GM19324 (cell line): ENCODE results near the gene ASAH2B.
"Not testable (repeated sequence)": the region's sequence is repeated elsewhere in the genome, so short reads cannot be mapped to it uniquely, and the experiment has no call there.

Experiments used
- ATAC-seq: cut with Tn5 transposase; IDR thresholded peaks from one replicate; pipeline ENCODE4 v1.9.1; 2021; ENCODE audit warnings: mild to moderate bottlenecking, moderate library complexity; ENCODE audit not compliant: unreplicated experiment, low FRiP score

ASAH2B gene

DNA sequence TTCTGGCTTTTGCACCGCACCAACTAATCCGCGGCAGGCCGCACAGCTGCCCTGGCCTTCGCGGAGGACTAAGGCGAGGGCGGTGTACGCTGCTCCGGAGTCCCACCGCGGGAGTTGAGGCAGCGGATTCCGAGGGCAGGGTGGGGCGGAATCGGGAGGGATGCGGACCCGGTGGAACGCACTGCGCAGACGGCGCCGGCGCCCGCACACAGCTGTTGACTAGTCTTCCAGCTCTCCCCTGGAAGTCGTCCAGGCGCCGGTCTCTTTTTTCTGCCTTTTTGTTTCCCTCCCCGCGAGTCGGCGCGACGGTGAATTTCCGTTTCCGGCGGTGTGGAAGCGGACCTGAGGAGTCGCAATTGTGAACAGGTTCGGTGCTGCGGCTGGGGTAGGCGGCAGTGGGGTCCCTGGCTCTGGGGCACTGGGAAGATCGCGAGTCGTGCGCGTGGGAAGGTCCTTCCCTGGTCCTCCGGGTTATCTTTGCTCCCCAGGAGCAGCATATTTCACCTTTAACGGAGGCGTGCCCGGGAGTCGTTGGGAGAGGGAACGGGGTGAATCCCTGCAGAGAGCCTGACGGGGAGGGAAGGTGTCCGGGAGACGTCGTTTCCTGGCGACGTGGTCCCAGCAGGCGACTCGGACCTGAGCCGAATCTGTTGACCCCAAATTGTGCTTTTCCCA, at the start of gene ASAH2B:
ASAH2B (plus strand) TSS at position 319 of the 675 bp plus-strand sequence. CDS start 5,195 bp downstream, outside the sequence.
- peak; percentile 80 for ATAC-seq

DNA sequence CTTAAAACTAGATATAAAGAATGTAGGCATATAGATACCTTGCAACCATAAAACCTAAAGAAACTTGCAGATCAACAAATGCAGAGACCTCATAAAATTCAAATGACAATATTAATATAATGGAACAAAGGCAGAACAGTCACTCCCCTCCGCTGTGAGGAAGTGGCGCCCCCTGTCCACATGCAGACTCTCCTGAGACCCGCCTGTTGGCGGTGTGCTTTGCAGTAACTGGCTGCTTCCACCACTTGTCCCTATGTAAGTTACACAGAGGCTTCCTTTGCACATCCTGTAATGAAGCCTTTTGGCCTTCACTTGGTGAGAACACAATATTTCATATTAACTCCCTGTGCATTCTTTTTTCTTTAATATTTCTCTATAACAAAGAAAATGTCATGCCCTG, 41.9 kb upstream of the ASAH2B start:
- ATAC-seq = not testable (repeated sequence)

DNA sequence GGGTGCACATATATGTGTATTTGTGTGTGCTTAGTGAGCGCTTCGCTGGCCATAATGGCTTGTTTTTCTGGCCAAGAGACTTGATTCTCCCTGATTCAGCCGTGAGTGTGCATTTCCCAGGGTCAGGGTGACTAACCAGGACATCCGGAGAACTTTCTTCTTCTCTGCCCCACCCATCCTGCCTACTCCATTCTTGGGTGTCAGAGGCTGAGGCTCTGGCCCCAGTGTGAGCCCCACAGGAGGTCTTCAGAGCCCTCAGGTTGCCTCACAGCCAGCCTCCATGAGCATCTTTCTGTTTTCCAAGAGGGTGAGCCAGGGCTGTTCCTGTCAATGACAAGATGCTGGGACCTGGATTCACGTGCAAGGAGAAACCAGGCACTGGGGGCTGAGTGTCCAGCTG, 37.8 kb upstream of the ASAH2B start:
- ATAC-seq = not testable (repeated sequence)

GRCh38 chr10:50702997-50703396, 36.7 kb upstream of the ASAH2B start:
- ATAC-seq = not testable (repeated sequence)

GRCh38 chr10:50704436-50705079, 35.2 kb upstream of the ASAH2B start:
- ATAC-seq = not testable (repeated sequence)

- not testable (repeated sequence) for ATAC-seq
Observed at GRCh38 chr10:50706006-50706405, 33.7 kb upstream of the ASAH2B start.

DNA sequence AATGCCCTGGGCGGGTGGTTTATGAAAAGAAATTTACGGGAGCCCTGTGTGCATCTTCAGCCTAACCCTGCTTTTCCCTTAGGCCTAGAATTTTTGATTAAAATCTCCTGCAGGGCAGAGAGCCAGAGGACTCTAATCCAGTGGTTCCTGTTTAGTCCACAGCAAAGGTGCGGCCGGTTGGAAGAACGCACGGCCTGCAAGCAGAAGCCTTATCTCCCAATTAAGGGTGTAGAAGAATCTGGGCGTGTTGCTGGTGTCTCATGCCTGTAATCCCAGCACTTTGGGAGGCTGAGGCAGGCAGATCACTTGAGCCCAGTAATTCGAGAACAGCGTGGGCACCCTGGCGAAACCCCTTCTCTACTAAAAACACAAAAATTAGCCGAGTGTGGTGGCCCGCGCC, 29.5 kb upstream of the ASAH2B start:
- not testable (repeated sequence) for ATAC-seq

GRCh38 chr10:50723812-50724211, 15.9 kb upstream of the ASAH2B start:
- not testable (repeated sequence) for ATAC-seq

- not testable (repeated sequence) for ATAC-seq
Observed at GRCh38 chr10:50728112-50728511, 11.6 kb upstream of the ASAH2B start.

- ATAC-seq = peak; percentile 5
Observed at GRCh38 chr10:50738987-50739617, 634 bp upstream of the ASAH2B start.

DNA sequence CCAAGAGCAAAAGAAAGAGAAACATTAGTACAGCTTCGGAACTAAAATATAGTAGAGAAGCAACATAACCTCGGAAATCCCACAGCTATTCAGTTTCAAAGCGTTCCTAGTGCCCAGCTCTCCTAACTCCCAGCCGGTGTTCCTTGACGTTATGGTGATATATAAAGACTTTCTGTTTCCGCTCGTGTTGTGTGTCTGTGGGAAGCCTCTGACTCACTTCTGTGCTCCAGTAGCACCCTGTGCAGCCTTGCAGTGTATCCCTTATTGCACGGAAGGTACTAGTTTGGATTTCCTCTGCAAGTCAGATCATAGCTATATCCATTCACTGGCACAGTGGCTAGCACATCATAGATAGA, 535 bp downstream of the ASAH2B start:
- no peak for ATAC-seq

DNA sequence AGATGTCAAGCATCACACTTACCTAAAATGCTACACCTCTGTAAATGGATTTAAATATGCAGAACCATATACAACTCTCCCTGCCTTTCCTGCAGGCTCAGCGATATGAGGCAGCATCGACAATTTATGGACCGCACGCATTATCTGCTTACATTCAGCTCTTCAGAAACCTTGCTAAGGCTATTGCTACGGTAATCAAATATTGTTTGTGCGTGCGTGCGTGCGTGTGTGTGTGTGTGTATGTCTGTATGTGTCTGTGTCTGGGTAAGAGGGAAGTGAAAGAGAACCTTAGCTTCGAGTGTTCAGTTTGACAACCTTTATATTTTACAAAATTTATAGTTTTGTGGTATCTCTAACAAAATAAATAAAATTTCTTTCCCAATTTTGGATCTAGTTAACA, 3.1 kb downstream of the ASAH2B start:
- ATAC-seq = not testable (repeated sequence)

DNA sequence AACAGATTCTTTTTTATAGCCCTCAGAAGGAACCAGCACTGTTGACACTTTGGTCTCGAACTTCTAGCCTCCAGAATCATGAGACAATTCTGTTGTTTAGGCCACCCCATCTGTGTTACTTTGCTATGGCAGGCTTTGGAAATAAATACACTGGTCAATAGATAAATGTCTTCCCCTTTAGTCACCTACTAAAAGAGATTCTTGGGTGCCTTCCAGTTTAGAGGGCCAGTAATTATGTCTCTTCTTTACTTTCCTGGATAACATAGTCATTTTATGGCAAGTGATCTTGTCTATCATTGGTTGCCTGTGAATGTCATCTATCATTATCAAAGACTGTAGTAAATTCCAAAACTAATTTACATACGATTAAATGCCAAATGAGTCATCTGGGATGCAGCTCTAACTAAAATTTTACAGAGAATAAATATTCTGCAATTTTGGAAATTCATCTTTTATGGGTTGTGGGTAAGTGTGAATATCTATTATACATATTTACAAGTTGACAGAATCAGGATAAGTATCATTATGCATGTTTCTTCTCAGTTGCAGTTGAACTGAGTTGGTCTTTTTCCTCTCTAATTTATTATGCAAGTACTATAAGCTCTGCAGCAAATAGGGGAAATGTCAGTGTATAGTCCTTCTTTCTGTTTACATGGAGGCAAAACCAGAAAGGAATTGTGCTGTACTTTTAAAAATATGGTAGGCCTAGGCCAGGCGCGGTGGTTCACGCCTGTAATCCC, 27.2 kb downstream of the ASAH2B start:
- ATAC-seq = not testable (repeated sequence)

GRCh38 chr10:50772042-50772441, 32.3 kb downstream of the ASAH2B start:
- ATAC-seq = not testable (repeated sequence)

- not testable (repeated sequence) for ATAC-seq
Observed at GRCh38 chr10:50774868-50775267, 35.1 kb downstream of the ASAH2B start.

DNA sequence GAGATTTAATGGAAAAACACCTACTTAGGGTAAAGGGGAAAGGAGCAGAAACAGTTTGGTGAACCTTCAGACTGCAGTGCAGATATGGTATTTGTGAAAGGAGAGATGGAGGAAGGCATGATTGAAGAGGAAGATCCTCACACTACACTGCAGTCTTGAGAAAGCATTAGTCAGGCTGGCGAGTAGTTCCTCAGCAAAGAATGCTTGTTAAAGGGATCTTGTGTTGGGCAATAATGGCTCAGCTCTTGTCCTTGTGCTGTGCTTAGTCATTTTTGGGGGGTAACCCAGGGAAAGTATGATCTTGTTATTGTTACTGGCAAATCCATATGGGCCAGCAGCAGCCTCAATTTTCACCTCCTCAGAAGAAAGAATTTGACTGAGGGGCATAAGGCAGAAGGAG, 40.3 kb downstream of the ASAH2B start:
- not testable (repeated sequence) for ATAC-seq

- not testable (repeated sequence) for ATAC-seq
Observed at GRCh38 chr10:50782017-50782416, 42.3 kb downstream of the ASAH2B start.

- not testable (repeated sequence) for ATAC-seq
Observed at GRCh38 chr10:50787962-50788361, 48.2 kb downstream of the ASAH2B start.

- ATAC-seq = no peak
Observed at GRCh38 chr10:50788951-50789945, 49.5 kb downstream of the ASAH2B start.

DNA sequence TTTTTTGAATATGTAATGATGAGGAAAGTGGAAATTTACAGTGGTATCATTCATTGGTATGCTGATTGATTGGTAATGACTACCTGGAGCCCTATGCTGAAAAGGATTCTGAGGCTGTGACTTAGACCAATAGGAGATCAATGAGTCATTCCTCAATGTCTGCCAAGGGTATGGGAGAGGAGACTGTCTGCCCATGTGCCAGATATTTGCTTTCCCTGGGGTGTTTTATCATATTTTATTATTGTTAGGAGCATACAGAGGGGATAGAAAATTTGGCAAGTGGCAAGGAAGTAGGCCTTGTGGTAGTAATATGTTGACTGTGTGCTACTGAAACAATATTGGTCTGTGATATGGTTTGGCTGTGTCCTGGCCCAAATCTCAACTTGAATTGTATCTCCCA, 54.8 kb downstream of the ASAH2B start:
- ATAC-seq = no peak
